ENCODE measurements around the gene WNT5A.

GRCh38 chr3:55508335-55508734, 21.2 kb upstream of the WNT5A start:
- TF ChIP-seq POLR2A (IDR thresholded peaks at IDR 0.05), result no peak
- no peak for TF ChIP-seq CTCF (IDR thresholded peaks at IDR 0.05)

All from right lobe of liver (tissue), 4 donors.